Smooth muscle cell (in vitro differentiated cells): ENCODE results near the gene DECR2. TPM values are rescaled to one million over a fixed set of nuclear protein-coding genes. Genes with fewer than 3 reads are reported as not detected.

Experiments
- DNase-seq: peaks from one replicate; lab custom pipeline; 2025; ENCODE audit not compliant: unreplicated experiment; lab: John Stamatoyannopoulos, UW
- H2AFZ ChIP-seq: fragments of 200-600 bp; sonication (generic); 2 replicates; pipeline ENCODE4 v1.6.0; 2016; ENCODE audit warnings: antibody characterized with exemption, low read depth, mild to moderate bottlenecking
- H3F3A ChIP-seq: fragments of 200-600 bp; sonication (generic); 2 replicates; pipeline ENCODE4 v1.6.0; 2017; ENCODE audit warnings: antibody characterized with exemption, low read depth
- H3K27ac ChIP-seq: fragments of 200-600 bp; sonication (generic); 2 replicates; pipeline ENCODE4 v1.5.1; 2016; ENCODE audit warnings: low read depth, mild to moderate bottlenecking
- H3K27me3 ChIP-seq: fragments of 200-600 bp; sonication (generic); 2 replicates; pipeline ENCODE4 v1.6.1; 2016; ENCODE audit warnings: low read depth, mild to moderate bottlenecking
- H3K36me3 ChIP-seq: fragments of 200-600 bp; sonication (generic); 2 replicates; pipeline ENCODE4 v1.5.1; 2016; ENCODE audit warnings: low read depth
- H3K4me1 ChIP-seq: fragments of 200-600 bp; sonication (generic); 2 replicates; pipeline ENCODE4 v1.5.1; 2016; ENCODE audit warnings: low read depth
- H3K4me2 ChIP-seq: fragments of 200-600 bp; sonication (generic); 2 replicates; pipeline ENCODE4 v1.6.0; 2016; ENCODE audit warnings: mild to moderate bottlenecking
- H3K4me3 ChIP-seq: fragments of 200-600 bp; sonication (generic); 2 replicates; pipeline ENCODE4 v1.5.1; 2016; ENCODE audit warnings: mild to moderate bottlenecking
- H3K79me2 ChIP-seq: fragments of 200-600 bp; sonication (generic); 2 replicates; pipeline ENCODE4 v1.6.0; 2016; ENCODE audit warnings: low read depth, mild to moderate bottlenecking
- H3K9ac ChIP-seq: fragments of 200-600 bp; sonication (generic); 2 replicates; pipeline ENCODE4 v1.6.0; 2016; ENCODE audit warnings: low read depth
- H3K9me3 ChIP-seq: fragments of 200-600 bp; sonication (generic); replicated peaks from 2 replicates; pipeline ENCODE4 v1.5.1; 2016; ENCODE audit warnings: low read depth
- H4K20me1 ChIP-seq: fragments of 200-600 bp; sonication (generic); 2 replicates; pipeline ENCODE4 v1.6.0; 2016; ENCODE audit warnings: low read depth
- WGBS: methylation state at CpG from one replicate; pipeline ENCODE4 v1.1.7; 2016; ENCODE audit warnings: low lambda C conversion rate; 5-methylcytosine and 5-hydroxymethylcytosine counted together
- polyA plus RNA-seq: library from polyadenylated mRNA; unstranded; fragments of >200 nt; fragmentation: Nextera tagmentation; extraction: Ambion mirVana; gene quantifications from 2 replicates; pipeline ENCODE4 v1.2.1, GENCODE V29; 2016
- total RNA-seq: library from RNA; depleted of rRNA; stranded (reverse); fragments of >200 nt; gene quantifications from 2 replicates; pipeline ENCODE4 v1.2.3, GENCODE V29; 2014
- TF ChIP-seq, protein P1 (sequence below): fragments of 200-600 bp; sonication (generic); IDR thresholded peaks from 2 replicates; pipeline ENCODE4 v1.5.1; 2017; ENCODE audit warnings: borderline replicate concordance, mild to moderate bottlenecking, antibody characterized with exemption; ENCODE audit not compliant: insufficient read depth, poor library complexity, severe bottlenecking

DECR2 gene
- total and polyA plus RNA-seq, 2 experiments from 2014 or later = 15.4 to 18.2 TPM

DNA sequence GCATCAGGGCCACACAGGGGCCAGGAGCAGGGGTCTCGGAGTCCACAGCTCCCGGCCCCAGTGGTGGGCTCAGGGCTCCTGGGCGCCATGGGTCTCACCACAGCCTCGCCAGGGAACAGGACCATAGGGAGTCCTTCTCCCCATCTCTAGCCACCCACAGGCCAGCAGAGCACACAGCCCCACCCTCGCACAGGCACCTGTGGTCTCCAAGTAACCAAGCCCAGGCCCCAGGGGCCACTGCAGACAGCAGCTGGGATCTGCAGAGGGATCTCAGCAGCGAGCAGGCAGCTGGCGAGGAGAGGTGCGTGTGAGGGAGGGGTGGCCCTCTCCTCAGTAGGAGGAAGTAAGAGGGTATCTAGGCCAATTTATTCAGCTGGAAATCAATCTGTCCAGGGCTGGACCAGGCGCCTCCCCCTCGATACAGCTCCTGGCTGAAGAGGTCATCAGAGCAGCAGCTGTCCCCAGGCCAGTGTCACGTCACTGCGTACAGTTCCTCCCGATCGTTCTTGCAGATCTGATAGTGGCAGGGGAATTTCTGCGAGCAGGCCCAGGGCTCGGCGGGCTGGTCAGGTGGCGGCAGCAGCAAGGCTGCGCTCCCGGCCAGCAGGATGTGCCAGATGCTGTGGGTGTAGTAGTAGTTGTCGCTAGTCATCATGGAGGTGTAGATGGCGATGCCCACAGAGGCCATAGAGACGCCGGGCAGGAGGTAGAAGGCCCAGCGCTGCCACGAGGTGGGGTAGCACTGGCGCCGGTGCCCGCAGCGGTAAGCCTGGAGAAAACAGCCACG lies 30.0 kb upstream of the DECR2 start:
- Histone ChIP-seq H3F3A (no peaks in the 10 kb centered on the region), H3K4me3 (no peak overlapping the region), H3K4me1 (peaks cover 8% of the 10 kb centered on the region), H2AFZ (no peak overlapping the region), H3K9ac (no peak overlapping the region), H3K9me3 (no peaks in the 10 kb centered on the region), H3K79me2 (peaks cover 2% of the 10 kb centered on the region), H3K4me2 (no peak overlapping the region), H3K27me3 (no peaks in the 10 kb centered on the region), H4K20me1 (no peaks in the 10 kb centered on the region), H3K27ac (no peak overlapping the region), H3K36me3 (no peaks in the 10 kb centered on the region)
- DNase-seq = no peak
- WGBS = 97% methylated on average over 31 of the region's 31 CpGs
- TF ChIP-seq, protein P1, sequence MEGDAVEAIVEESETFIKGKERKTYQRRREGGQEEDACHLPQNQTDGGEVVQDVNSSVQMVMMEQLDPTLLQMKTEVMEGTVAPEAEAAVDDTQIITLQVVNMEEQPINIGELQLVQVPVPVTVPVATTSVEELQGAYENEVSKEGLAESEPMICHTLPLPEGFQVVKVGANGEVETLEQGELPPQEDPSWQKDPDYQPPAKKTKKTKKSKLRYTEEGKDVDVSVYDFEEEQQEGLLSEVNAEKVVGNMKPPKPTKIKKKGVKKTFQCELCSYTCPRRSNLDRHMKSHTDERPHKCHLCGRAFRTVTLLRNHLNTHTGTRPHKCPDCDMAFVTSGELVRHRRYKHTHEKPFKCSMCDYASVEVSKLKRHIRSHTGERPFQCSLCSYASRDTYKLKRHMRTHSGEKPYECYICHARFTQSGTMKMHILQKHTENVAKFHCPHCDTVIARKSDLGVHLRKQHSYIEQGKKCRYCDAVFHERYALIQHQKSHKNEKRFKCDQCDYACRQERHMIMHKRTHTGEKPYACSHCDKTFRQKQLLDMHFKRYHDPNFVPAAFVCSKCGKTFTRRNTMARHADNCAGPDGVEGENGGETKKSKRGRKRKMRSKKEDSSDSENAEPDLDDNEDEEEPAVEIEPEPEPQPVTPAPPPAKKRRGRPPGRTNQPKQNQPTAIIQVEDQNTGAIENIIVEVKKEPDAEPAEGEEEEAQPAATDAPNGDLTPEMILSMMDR = no peak

DNA sequence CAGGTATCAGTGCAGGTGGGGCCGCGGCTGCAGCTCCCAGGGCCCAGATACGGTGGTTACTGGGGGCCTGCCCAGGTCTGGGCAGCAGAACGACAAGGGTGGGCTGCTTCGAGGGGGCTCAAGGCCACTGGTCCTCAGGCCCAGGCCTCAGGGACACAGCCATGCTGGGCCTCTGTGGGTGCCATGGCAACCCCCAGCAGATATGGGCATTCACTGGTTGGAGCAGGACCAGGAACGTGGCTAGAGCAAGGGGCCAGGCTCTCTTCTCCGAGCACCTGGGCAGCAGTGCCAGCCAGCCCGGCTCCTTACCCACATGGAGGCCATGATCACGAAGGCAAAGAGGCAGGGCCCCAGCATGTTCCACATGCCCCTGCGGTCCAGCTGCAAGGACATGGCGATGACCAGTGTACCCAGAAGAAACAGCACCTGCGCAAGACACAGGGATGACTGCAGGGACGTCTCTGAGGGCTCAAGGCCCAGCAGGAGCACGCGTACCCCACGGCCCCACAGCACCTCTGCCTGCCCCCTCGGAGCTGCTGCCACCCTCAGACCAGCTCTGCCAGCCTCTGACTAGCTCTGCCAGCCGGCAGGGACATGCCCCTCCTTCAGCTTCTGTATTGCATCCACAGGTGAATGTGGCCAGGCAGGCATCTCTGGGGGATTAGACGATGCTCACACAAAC lies 29.2 kb upstream of the DECR2 start:
- no peak for DNase-seq
- no peaks in the 10 kb centered on the region for H3K27me3 ChIP-seq
- no peak overlapping the region for H3K4me2 ChIP-seq
- no peaks in the 10 kb centered on the region for H3K36me3 ChIP-seq
- TF ChIP-seq, protein P1 = no peak
- H4K20me1 ChIP-seq = no peaks in the 10 kb centered on the region
- no peaks in the 10 kb centered on the region for H3F3A ChIP-seq
- peaks cover 8% of the 10 kb centered on the region for H3K4me1 ChIP-seq
- H3K4me3 ChIP-seq = no peak overlapping the region
- H2AFZ ChIP-seq = no peak overlapping the region
- H3K27ac ChIP-seq = no peak overlapping the region
- no peak overlapping the region for H3K9ac ChIP-seq
- H3K9me3 ChIP-seq = no peaks in the 10 kb centered on the region
- 92% methylated on average over 19 of the region's 19 CpGs for WGBS
- H3K79me2 ChIP-seq = peaks cover 2% of the 10 kb centered on the region

DNA sequence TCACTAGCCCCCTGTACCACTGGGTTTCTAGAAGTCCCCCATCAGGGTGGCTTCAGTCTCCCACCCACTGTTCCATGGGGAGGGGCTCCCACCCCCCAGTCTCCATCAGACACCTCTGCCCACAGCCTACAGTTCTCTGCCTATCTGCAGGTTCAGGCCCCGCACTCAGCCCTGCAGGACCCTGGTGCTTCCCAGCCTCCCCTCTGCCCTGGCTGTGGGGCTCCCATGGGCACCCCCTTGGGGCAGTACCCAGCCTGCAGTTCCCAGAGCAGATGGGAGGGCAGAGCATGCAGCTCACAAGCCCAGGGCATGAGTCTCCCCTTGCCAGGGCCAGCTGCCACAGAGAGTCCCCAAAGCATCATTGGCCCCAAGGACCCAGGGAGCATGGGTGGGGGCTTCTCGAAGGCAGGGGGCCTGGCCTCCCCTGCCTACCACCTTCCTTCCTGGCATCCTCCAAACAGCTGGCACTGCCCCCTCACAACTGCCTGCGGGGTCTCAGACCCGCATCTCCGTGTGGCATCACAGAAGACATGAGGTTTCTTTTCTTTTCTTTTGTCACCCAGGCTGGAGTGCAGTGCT lies 28.6 kb upstream of the DECR2 start:
- Histone ChIP-seq H3K79me2 (peaks cover 2% of the 10 kb centered on the region), H3K27ac (no peak overlapping the region), H3K4me1 (peaks cover 8% of the 10 kb centered on the region), H2AFZ (no peak overlapping the region), H3K4me2 (no peak overlapping the region), H3K4me3 (no peak overlapping the region), H4K20me1 (no peaks in the 10 kb centered on the region), H3F3A (no peaks in the 10 kb centered on the region), H3K9ac (no peak overlapping the region), H3K27me3 (no peaks in the 10 kb centered on the region), H3K9me3 (no peaks in the 10 kb centered on the region), H3K36me3 (no peaks in the 10 kb centered on the region)
- TF ChIP-seq, protein P1 = no peak
- no peak for DNase-seq
- WGBS = 99% methylated on average over 5 of the region's 5 CpGs
